Measurements from ENCODE around the gene NCAM2.

NCAM2 gene

DNA sequence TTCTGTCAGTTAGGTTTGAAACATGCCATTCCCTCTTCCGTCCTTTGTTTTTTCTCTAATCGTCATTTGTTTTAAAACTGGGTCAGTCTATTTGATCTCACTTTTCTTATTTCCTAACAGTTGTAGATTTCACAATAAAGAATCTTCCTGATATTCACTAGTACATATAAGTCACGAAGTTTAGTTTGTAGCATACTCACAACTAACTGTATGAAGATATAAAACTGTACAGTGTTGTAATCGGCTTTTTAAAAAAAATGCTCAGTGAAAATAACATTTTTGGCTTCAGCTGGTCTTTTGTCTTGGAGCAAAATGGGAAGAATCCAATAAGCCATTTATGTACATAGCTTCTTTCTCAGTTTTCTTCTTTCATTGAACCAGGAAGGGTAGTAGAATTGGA, 78.3 kb downstream of the NCAM2 start:
- in situ Hi-C loops (cut with MboI; ENCODE audit: low pct_unique_long_range_greater_than_20kb, low sequenced_read_pairs, unreplicated experiment) = no loop called here
- DNase-seq (ENCODE audit: low spot score) = no peak

DNA sequence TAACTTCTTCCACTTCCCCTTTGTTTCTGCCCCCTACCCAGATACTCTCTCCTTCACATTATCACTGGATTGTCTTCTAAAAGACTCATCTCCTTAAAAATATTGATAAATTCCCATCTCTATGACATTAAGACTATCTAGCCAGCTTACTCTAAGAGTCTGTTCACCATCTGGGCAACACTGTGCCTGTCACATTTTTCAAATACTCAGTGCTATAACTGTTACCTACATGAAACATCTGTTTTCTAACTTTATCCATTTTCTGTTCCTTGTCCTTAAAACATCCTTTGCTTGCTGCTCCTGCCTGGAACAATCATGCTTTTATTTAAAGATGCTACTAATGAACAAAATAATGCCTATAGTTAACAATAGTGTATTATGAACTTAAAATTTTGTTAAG, 81.4 kb downstream of the NCAM2 start:
- DNase-seq (ENCODE audit: low spot score) = no peak
- in situ Hi-C loops (cut with MboI; ENCODE audit: low pct_unique_long_range_greater_than_20kb, low sequenced_read_pairs, unreplicated experiment) = no loop called here
- TF ChIP-seq, protein P1, sequence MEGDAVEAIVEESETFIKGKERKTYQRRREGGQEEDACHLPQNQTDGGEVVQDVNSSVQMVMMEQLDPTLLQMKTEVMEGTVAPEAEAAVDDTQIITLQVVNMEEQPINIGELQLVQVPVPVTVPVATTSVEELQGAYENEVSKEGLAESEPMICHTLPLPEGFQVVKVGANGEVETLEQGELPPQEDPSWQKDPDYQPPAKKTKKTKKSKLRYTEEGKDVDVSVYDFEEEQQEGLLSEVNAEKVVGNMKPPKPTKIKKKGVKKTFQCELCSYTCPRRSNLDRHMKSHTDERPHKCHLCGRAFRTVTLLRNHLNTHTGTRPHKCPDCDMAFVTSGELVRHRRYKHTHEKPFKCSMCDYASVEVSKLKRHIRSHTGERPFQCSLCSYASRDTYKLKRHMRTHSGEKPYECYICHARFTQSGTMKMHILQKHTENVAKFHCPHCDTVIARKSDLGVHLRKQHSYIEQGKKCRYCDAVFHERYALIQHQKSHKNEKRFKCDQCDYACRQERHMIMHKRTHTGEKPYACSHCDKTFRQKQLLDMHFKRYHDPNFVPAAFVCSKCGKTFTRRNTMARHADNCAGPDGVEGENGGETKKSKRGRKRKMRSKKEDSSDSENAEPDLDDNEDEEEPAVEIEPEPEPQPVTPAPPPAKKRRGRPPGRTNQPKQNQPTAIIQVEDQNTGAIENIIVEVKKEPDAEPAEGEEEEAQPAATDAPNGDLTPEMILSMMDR (IDR thresholded peaks at IDR 0.05; ENCODE audit: extremely low read depth, insufficient read depth, missing control alignments) = no peak

More for the DNA sequence above, 78.3 kb downstream of the NCAM2 start:
- TF ChIP-seq, protein P1 (IDR thresholded peaks at IDR 0.05; ENCODE audit: extremely low read depth, insufficient read depth, missing control alignments) = no peak

DNA sequence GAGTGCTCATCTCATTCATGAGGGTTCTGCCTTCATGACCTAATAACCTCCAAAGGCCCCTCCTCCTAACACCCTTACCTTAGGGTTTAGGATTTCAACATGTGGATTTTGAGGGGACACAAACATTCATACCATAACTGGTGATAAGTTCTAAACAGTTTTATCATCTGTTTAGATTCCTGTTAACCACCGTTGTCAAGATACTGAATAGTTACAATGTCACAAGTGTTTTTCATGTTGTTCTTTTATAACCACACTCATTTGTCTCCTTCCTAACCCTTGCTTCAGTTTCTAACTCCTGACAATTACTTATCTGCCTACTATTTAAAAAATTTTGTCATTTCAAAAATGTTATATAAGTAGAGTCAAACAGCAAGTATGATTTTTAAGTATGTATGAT, 86.0 kb downstream of the NCAM2 start:
- TF ChIP-seq, protein P1 (IDR thresholded peaks at IDR 0.05; ENCODE audit: extremely low read depth, insufficient read depth, missing control alignments) = no peak
- no peak for DNase-seq (ENCODE audit: low spot score)
- in situ Hi-C loops (cut with MboI; ENCODE audit: low pct_unique_long_range_greater_than_20kb, low sequenced_read_pairs, unreplicated experiment) = no loop called here

DNA sequence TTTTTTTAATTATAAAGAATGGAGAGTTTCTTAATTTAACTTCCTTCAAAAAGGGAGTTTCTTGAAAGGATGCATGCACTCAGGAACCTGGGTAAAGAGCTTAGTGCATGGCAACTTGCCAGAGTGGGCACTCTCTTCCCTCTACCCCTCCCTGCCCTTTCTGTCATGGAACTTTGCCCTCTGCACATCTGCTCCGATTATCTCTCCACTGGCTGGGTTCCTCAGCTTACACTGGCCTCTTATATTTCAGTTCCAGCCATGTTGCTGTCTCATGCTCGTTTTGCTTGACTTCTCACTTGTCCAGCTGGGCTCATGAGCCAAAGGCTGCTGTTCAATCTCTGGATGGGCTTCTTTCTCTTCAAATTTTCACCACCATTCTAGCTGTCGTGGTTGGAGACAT, 87.0 kb downstream of the NCAM2 start:
- in situ Hi-C loops (cut with MboI; ENCODE audit: low pct_unique_long_range_greater_than_20kb, low sequenced_read_pairs, unreplicated experiment) = no loop called here
- DNase-seq (ENCODE audit: low spot score) = no peak
- TF ChIP-seq, protein P1 (IDR thresholded peaks at IDR 0.05; ENCODE audit: extremely low read depth, insufficient read depth, missing control alignments) = no peak

DNA sequence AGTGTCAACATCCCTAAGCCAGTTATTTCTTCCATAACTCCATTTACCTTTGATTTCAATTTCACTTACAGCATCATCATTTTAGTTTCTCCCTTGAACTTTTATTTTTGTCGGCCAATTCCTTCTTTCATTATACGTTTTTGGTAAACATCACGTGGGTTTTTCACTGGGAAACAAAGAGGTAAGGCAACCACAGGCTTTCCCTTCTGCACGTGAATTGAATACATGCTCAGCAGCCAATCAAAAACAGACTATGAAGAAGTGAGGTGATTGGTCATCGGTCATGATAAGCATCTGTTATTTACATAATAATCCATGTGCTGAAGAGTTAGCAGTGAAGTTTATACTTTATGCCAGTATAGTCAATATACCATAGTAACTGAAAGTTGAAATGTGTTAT, 98.7 kb downstream of the NCAM2 start:
- in situ Hi-C loops (cut with MboI; ENCODE audit: low pct_unique_long_range_greater_than_20kb, low sequenced_read_pairs, unreplicated experiment) = no loop called here
- TF ChIP-seq, protein P1 (IDR thresholded peaks at IDR 0.05; ENCODE audit: extremely low read depth, insufficient read depth, missing control alignments) = no peak
- DNase-seq (ENCODE audit: low spot score) = no peak

DNA sequence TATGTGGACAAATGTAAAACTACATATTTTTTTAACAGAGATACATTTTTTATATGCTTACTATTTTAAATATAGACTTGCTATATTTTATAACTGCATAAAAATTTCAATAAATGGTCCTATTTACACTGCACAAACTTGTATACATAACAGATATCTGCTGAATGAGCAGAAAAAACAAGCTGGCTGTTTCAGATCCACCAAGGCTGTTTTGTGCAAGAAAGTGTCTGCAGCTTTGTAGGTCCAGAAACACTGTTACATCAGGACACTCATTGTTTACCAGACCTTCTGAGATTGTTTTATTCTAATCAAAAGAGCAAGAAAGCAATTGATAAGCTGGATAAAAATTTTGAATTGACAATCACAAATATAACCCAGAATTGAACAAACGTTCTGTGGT, 99.3 kb downstream of the NCAM2 start:
- TF ChIP-seq, protein P1 (IDR thresholded peaks at IDR 0.05; ENCODE audit: extremely low read depth, insufficient read depth, missing control alignments) = no peak
- DNase-seq (ENCODE audit: low spot score) = no peak
- in situ Hi-C loops (cut with MboI; ENCODE audit: low pct_unique_long_range_greater_than_20kb, low sequenced_read_pairs, unreplicated experiment) = no loop called here

DNA sequence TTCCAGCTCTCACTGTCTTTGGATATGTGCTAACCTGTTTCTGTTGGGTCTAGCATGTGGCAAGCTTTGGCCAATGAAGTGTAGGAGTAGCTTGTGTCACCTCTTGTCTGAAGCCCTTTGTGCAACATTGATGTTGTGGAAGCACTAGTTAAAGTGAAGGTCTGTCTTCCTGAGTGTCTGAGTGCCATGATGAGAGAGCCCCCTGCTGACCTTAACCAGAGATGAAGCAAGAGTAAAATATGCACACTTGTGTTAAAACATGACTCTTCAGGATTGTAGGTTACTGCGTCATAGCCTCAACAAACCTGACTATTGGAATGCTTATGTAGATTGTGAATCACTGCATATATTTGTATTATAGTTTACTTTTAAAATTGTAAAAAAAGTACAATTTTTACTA, 103.7 kb downstream of the NCAM2 start:
- TF ChIP-seq, protein P1 (IDR thresholded peaks at IDR 0.05; ENCODE audit: extremely low read depth, insufficient read depth, missing control alignments) = no peak
- no peak for DNase-seq (ENCODE audit: low spot score)
- in situ Hi-C loops (cut with MboI; ENCODE audit: low pct_unique_long_range_greater_than_20kb, low sequenced_read_pairs, unreplicated experiment) = no loop called here
